Occipital lobe (tissue), 3 donors: Measurements from ENCODE around the gene VPS54. TPM values are rescaled to one million over a fixed set of nuclear protein-coding genes. Genes with fewer than 3 reads are reported as not detected.

ENCODE experiments used
- DNase-seq: peaks from one replicate; lab custom pipeline; 2025; lab: John Stamatoyannopoulos, UW
- small RNA-seq: library from RNA; depleted of rRNA; stranded (forward); fragments of <200 nt; gene quantifications from one replicate; pipeline ENCODE3, GENCODE V24; 2014
- total RNA-seq: library from RNA; depleted of rRNA; stranded (reverse); fragments of >200 nt; gene quantifications from one replicate; pipeline ENCODE4 v1.2.3, GENCODE V29; 2014

Gene VPS54
- total RNA-seq, 1 donor from 2014 or later = 43.5 TPM

GRCh38 chr2:63844616-63845015 lies 174.6 kb downstream of the VPS54 start:
- DNase-seq = no peak

- no peak for DNase-seq
Observed at GRCh38 chr2:63843791-63844190, 175.4 kb downstream of the VPS54 start.

GRCh38 chr2:63843093-63843492 lies 176.1 kb downstream of the VPS54 start:
- no peak for DNase-seq

GRCh38 chr2:63842149-63843061 lies 176.8 kb downstream of the VPS54 start:
- no peak for DNase-seq

Small RNA genes lying within 50 kb of the gene (small RNA-seq; reads per million reads assigned to genes)
- not detected for gene RF01293

Other genes with a start within 250 kb of the VPS54 start
- gene UGP2, start 177.5 kb downstream of the VPS54 start, total RNA-seq = 83.9 TPM
- gene PELI1, start 125.0 kb upstream of the VPS54 start, total RNA-seq = 88.9 TPM